Epithelial cell of esophagus (primary cell): ENCODE measurements around the gene RFX1.
"Not testable (repeated sequence)": the region's sequence is repeated elsewhere in the genome, so short reads cannot be mapped to it uniquely, and the experiment has no call there.

Experiments used
- DNase-seq: peaks from one replicate; pipeline ENCODE4 v3.0.0; 2010; ENCODE audit warnings: low read depth
- H3K4me3 ChIP-seq: 2 replicates; pipeline ENCODE4 v1.5.1; 2011; ENCODE audit warnings: mild to moderate bottlenecking, low read length, control low read depth
- TF ChIP-seq, protein P1 (sequence below): IDR thresholded peaks from 2 replicates; pipeline ENCODE4 v1.5.1; 2011; ENCODE audit warnings: low read depth, mild to moderate bottlenecking, low read length, control low read depth, inconsistent platforms; ENCODE audit not compliant: insufficient read depth; ENCODE audit errors: missing control alignments

Gene RFX1

DNA sequence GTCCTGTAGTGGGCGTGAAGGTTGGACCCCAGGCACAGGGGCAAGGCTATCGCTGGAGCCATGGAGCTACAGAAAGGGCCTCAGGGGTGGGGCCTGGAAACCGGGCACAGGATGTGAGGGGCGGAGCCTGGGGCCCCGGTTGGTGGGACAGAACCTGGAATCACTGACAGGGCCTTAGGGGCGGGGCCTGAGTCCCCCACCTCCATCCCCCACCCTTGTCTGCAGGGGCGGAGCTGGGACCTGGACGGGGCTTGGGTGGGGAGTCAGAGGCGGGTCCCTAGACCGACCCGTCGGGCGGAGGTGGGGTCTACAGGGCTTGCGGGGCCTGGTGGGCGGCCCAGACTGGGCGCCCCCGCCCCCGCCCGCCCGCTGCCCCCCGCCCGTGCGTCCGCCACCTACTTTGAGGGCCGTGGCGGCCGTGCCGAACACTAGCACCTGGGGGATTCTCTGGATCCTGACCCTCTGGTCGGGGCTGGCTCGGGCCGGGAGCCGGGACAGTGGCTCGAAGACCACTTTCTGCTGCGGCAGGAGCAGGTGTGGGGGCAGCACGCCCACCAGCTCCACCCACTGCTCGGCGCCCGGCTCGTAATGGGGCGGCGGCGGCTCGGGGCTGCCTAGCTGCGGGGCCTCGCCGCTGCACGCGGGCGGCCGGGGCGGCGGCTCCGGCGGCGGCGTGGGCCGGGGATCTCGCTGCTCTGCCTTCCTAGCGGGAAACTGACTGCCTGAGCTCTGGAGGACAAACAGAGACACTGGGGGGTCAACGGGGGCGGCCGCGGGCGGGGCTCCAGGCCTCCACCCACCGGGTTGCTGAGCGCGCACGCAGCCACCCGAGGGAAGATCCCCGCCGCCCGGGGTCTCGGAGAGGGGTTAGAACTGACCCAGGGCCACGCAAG, 27.5 kb downstream of the RFX1 start:
- DNase-seq: peak; percentile 54
- TF ChIP-seq, protein P1, sequence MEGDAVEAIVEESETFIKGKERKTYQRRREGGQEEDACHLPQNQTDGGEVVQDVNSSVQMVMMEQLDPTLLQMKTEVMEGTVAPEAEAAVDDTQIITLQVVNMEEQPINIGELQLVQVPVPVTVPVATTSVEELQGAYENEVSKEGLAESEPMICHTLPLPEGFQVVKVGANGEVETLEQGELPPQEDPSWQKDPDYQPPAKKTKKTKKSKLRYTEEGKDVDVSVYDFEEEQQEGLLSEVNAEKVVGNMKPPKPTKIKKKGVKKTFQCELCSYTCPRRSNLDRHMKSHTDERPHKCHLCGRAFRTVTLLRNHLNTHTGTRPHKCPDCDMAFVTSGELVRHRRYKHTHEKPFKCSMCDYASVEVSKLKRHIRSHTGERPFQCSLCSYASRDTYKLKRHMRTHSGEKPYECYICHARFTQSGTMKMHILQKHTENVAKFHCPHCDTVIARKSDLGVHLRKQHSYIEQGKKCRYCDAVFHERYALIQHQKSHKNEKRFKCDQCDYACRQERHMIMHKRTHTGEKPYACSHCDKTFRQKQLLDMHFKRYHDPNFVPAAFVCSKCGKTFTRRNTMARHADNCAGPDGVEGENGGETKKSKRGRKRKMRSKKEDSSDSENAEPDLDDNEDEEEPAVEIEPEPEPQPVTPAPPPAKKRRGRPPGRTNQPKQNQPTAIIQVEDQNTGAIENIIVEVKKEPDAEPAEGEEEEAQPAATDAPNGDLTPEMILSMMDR: no peak
- peak overlapping the region; percentile 5 for H3K4me3 ChIP-seq

DNA sequence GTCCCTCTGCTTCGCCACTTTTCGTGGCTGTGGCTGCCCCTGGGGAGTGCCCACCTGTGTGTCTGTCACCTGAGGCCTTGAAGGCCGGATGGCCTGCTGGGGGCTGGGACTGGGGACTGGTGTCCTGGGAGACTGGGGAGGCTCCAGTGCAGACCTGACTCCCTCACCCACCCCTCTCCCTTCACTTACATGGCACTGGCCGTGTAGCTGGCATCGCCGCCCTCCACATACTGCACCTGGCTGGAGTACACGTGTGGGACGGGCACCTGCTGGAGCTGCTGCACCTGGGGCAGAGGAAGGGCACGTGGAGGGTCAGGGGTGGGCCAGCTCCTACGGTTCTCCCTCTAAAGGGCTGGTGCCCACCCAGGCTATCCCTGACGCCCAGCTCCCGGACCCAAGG, 28.3 kb downstream of the RFX1 start:
- no peak overlapping the region for H3K4me3 ChIP-seq
- DNase-seq: no peak
- TF ChIP-seq, protein P1: no peak

DNA sequence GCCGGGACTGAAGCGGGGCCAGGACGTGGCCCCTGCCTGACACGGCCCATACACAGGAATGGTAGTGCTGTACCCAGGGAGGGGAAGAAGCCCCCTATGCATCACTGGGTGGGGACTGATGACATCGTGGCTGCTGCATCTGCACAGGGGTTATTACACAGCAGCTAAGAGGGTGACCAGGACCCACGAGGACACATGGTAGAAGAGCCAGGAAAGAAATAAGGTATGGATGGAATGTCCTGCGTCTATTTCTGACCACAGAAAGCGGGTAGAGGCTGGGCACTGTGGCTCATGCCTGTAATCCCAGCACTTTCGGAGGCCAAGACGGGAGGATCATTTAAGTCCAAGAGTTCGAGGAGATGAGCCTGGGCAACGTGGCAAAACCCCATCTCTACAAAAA, 29.7 kb downstream of the RFX1 start:
- TF ChIP-seq, protein P1: no peak
- no peak for DNase-seq
- no peak overlapping the region for H3K4me3 ChIP-seq

DNA sequence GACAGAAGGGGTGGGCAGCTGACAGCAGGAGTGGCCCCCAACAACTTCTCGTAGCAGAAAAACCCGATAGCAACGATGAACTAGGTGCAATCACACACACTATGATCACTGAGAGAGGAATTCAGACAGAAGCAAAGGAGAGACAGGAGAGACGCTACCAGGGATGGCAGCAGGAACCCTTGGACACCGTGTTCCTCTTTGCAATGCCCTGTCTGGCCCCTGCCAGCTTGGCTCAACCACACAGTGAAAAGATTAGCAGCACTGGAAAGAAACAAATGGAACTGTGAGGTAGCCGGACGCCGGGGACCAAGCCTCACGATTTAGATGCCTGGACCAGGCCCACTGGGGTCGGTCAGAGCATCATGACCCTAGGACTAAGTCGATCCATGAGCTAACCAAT, 30.2 kb downstream of the RFX1 start:
- no peak for DNase-seq
- TF ChIP-seq, protein P1: no peak
- no peak overlapping the region for H3K4me3 ChIP-seq

DNA sequence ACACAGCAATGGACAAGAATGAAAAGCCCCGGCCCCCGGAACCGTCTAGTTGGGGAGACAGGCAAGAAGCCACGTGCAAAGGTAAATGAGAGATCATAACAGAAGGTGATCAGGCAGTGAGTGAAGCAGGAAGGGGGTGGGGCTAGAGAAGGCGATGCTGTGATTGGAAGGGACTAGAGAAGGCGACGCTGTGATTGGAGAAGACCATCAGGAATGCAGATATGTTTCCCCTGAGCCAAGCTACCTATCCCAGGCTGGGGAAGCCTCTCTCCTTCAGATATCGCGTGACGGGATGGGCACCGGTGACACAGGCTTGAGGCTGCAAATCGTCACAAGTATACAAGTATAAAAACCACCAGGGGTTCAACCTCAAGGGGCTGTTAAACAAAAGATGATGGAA, 32.0 kb downstream of the RFX1 start:
- TF ChIP-seq, protein P1: no peak
- DNase-seq: peak; percentile 95
- H3K4me3 ChIP-seq: no peak overlapping the region

DNA sequence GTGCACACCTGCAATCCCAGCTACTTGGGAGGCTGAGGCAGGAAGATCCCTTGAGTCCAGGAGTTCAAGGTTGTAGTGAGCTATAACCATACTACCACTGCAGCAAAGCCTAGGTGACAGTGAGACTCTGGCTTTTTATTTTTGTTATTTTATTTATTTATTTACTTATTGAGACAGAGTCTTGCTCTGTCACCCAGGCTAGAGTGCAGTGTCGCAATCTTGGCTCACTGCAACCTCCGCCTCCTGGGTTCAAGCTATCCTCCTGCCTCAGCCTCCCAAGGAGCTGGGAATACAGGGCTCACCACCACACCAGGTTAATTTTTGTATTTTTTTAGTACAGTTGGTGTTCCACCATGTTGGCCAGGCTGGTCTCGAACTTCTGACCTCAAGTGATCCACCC, 32.6 kb downstream of the RFX1 start:
- H3K4me3 ChIP-seq, DNase-seq: not testable (repeated sequence)

DNA sequence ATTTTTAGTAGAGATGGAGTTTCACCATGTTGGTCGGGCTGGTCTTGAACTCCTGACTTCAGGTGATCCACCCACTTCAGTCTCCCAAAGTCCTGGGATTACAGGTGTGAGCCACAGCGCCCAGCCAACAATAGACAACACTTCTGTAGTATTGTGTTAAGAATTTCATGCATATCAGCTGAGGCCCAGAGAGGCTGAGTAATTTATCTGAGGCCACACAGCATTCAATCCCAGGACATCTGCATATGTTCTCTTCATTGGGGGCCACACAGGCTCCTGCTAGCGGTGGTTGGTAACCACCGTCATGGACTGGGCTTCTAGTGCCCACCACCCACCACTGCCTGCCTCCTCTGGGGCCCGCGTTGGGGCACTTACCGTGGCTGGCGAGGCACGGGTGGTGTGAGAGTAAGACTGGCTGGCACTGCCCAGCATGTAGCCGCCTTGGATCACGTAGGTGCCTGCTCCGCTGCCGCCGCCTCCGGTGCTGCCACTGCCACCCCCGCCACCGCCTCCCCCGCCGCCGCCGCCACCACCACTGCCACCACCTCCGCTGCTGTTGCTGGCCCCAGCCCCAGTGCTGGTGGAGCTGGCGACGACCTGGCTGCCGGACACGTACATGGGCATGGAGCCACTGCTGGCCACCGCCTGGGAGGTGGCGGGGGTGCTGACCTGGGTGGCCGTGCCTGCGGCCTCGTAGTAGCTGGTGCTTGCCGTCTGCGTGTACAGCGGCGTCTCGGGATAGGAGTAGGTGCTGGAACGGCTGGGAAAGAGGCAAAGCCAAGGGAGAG, 33.6 kb downstream of the RFX1 start:
- DNase-seq: no peak
- TF ChIP-seq, protein P1: no peak
- no peak overlapping the region for H3K4me3 ChIP-seq

DNA sequence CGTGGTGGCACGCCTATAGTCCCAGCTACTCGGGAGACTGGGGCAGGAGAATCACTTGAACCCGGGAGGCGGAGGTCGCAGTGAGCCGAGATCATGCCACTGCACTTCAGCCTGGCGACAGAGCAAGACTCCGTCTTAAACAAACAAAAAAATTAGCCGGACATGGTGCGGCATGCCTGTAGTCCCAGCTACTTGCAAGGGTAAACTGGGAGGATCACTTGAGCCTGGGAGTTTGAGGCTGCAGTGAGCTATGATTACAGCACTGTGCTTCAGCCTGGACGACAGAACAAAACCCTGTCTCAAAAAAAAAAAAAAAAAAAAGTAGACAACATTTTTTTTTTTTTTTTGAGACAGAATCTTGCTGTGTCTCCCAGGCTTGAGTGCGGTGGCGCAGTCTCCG, 34.3 kb downstream of the RFX1 start:
- DNase-seq, H3K4me3 ChIP-seq: not testable (repeated sequence)
